OCI-LY3 (cell line): Measurements from ENCODE around the gene RAB19.

ENCODE experiments used
- EZH2phosphoT487 ChIP-seq: fragments of 200-600 bp; shearing (Covaris generic); IDR thresholded peaks from 2 replicates; pipeline ENCODE4 v1.6.1; 2018; ENCODE audit warnings: antibody characterized with exemption, mixed run types, low read depth
- TF ChIP-seq, protein P1 (sequence below): fragments of 200-600, 300-600 bp; sonication (generic); IDR thresholded peaks from 2 replicates; pipeline ENCODE4 v1.5.1; 2014; ENCODE audit warnings: antibody characterized with exemption, low read length, low read depth

DNA sequence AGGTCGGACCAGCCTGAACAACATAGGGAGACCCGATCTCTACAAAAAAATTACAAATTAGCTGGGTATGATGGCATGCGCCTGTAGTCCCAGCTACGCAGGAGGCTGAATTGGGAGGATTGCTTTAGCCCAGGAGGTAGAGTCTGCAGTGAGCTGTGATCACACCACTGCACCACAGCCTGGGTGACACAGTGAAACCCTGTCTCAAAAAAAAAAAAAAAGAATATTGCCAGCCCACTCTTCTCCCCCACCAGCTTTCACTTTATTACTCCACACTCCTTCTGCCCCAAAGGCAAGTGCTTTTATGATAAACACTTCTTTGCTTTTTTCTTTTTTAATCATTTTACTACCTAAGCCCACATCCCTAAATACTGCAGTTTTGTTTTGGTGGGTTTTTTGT is 14.8 kb downstream of the RAB19 start:
- TF ChIP-seq, protein P1, sequence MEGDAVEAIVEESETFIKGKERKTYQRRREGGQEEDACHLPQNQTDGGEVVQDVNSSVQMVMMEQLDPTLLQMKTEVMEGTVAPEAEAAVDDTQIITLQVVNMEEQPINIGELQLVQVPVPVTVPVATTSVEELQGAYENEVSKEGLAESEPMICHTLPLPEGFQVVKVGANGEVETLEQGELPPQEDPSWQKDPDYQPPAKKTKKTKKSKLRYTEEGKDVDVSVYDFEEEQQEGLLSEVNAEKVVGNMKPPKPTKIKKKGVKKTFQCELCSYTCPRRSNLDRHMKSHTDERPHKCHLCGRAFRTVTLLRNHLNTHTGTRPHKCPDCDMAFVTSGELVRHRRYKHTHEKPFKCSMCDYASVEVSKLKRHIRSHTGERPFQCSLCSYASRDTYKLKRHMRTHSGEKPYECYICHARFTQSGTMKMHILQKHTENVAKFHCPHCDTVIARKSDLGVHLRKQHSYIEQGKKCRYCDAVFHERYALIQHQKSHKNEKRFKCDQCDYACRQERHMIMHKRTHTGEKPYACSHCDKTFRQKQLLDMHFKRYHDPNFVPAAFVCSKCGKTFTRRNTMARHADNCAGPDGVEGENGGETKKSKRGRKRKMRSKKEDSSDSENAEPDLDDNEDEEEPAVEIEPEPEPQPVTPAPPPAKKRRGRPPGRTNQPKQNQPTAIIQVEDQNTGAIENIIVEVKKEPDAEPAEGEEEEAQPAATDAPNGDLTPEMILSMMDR: no peak
- TF ChIP-seq EZH2phosphoT487: no peak
